Measurements from ENCODE around the gene TPM2. TPM values are rescaled to one million over a fixed set of nuclear protein-coding genes. Genes with fewer than 3 reads are reported as not detected.

Gene TPM2
- total RNA-seq, 2 experiments from 2014 or later = 3.3 to 4.6 TPM

Other genes with a start within 250 kb of the TPM2 start
- gene RUSC2, start 199.8 kb downstream of the TPM2 start, total RNA-seq = 1 to 10 TPM; 2.2 to 2.4 TPM
- 10 to 100 TPM; 24.9 to 26.0 TPM for gene TESK1, start 84.7 kb downstream of the TPM2 start, total RNA-seq
- gene CD72, start 71.5 kb downstream of the TPM2 start, total RNA-seq = 10 to 100 TPM; 11.4 to 11.5 TPM
- 10 to 100 TPM; 67.7 to 69.4 TPM for gene SIT1, start 39.0 kb downstream of the TPM2 start, total RNA-seq
- over 10,000 TPM in 1 of 2 experiments, 1,000 to 10,000 TPM in 1; 8,498 to 10,099 TPM for gene RMRP, start 31.9 kb downstream of the TPM2 start, total RNA-seq
- gene CCDC107, start 31.6 kb downstream of the TPM2 start, total RNA-seq = 1 to 10 TPM; 8.2 to 9.4 TPM
- 10 to 100 TPM; 17.2 to 18.7 TPM for gene ARHGEF39, start 24.7 kb downstream of the TPM2 start, total RNA-seq
- 1 to 10 TPM; 1.5 to 2.7 TPM for gene CA9, start 16.0 kb downstream of the TPM2 start, total RNA-seq
- gene TLN1, start 42.3 kb upstream of the TPM2 start, total RNA-seq = 100 to 1,000 TPM; 158 to 169 TPM
- gene CREB3, start 42.7 kb upstream of the TPM2 start, total RNA-seq = 10 to 100 TPM; 23.7 to 24.5 TPM
- gene GBA2, start 59.3 kb upstream of the TPM2 start, total RNA-seq = 10 to 100 TPM; 22.6 to 24.2 TPM
- gene RGP1, start 59.4 kb upstream of the TPM2 start, total RNA-seq = 10 to 100 TPM; 12.7 to 13.4 TPM
- under 1 TPM in 1 of 2 experiments, not detected in 1; 0.94 TPM for gene MSMP, start 64.4 kb upstream of the TPM2 start, total RNA-seq
- 1 to 10 TPM; 4.7 to 8.9 TPM for gene NPR2, start 101.7 kb upstream of the TPM2 start, total RNA-seq
- gene SPAG8, start 122.3 kb upstream of the TPM2 start, total RNA-seq = 1 to 10 TPM in 1 of 2 experiments, under 1 TPM in 1; 0.68 to 1.0 TPM
- gene HINT2, start 125.1 kb upstream of the TPM2 start, total RNA-seq = 10 to 100 TPM; 65.0 to 70.1 TPM
- gene FAM221B, start 138.8 kb upstream of the TPM2 start, total RNA-seq = not detected
- 1 to 10 TPM; 2.8 to 3.1 TPM for gene TMEM8B, start 139.3 kb upstream of the TPM2 start, total RNA-seq
- gene OR13J1, start 180.5 kb upstream of the TPM2 start, total RNA-seq = not detected
- not detected for gene HRCT1, start 216.3 kb upstream of the TPM2 start, total RNA-seq
- not detected for gene SPAAR, start 219.6 kb upstream of the TPM2 start, total RNA-seq

Measured in activated naive CD8-positive, alpha-beta T cell treated with anti-CD3 and anti-CD28 coated beads for 36 hours (primary cell).